Smooth muscle cell (in vitro differentiated cells): ENCODE data around the gene GALNT17. TPM values are rescaled to one million over a fixed set of nuclear protein-coding genes. Genes with fewer than 3 reads are reported as not detected.

Experiments
- DNase-seq: peaks from one replicate; lab custom pipeline; 2025; ENCODE audit not compliant: unreplicated experiment; lab: John Stamatoyannopoulos, UW
- H2AFZ ChIP-seq: fragments of 200-600 bp; sonication (generic); 2 replicates; pipeline ENCODE4 v1.6.0; 2016; ENCODE audit warnings: antibody characterized with exemption, low read depth, mild to moderate bottlenecking
- H3F3A ChIP-seq: fragments of 200-600 bp; sonication (generic); 2 replicates; pipeline ENCODE4 v1.6.0; 2017; ENCODE audit warnings: antibody characterized with exemption, low read depth
- H3K27ac ChIP-seq: fragments of 200-600 bp; sonication (generic); 2 replicates; pipeline ENCODE4 v1.5.1; 2016; ENCODE audit warnings: low read depth, mild to moderate bottlenecking
- H3K27me3 ChIP-seq: fragments of 200-600 bp; sonication (generic); 2 replicates; pipeline ENCODE4 v1.6.1; 2016; ENCODE audit warnings: low read depth, mild to moderate bottlenecking
- H3K36me3 ChIP-seq: fragments of 200-600 bp; sonication (generic); 2 replicates; pipeline ENCODE4 v1.5.1; 2016; ENCODE audit warnings: low read depth
- H3K4me1 ChIP-seq: fragments of 200-600 bp; sonication (generic); 2 replicates; pipeline ENCODE4 v1.5.1; 2016; ENCODE audit warnings: low read depth
- H3K4me2 ChIP-seq: fragments of 200-600 bp; sonication (generic); 2 replicates; pipeline ENCODE4 v1.6.0; 2016; ENCODE audit warnings: mild to moderate bottlenecking
- H3K4me3 ChIP-seq: fragments of 200-600 bp; sonication (generic); 2 replicates; pipeline ENCODE4 v1.5.1; 2016; ENCODE audit warnings: mild to moderate bottlenecking
- H3K79me2 ChIP-seq: fragments of 200-600 bp; sonication (generic); 2 replicates; pipeline ENCODE4 v1.6.0; 2016; ENCODE audit warnings: low read depth, mild to moderate bottlenecking
- H3K9ac ChIP-seq: fragments of 200-600 bp; sonication (generic); 2 replicates; pipeline ENCODE4 v1.6.0; 2016; ENCODE audit warnings: low read depth
- H3K9me3 ChIP-seq: fragments of 200-600 bp; sonication (generic); replicated peaks from 2 replicates; pipeline ENCODE4 v1.5.1; 2016; ENCODE audit warnings: low read depth
- H4K20me1 ChIP-seq: fragments of 200-600 bp; sonication (generic); 2 replicates; pipeline ENCODE4 v1.6.0; 2016; ENCODE audit warnings: low read depth
- CTCF ChIP-seq: fragments of 200-600 bp; sonication (generic); IDR thresholded peaks from 2 replicates; pipeline ENCODE4 v1.5.1; 2017; ENCODE audit warnings: borderline replicate concordance, mild to moderate bottlenecking, antibody characterized with exemption; ENCODE audit not compliant: insufficient read depth, poor library complexity, severe bottlenecking
- WGBS: methylation state at CpG from one replicate; pipeline ENCODE4 v1.1.7; 2016; ENCODE audit warnings: low lambda C conversion rate; 5-methylcytosine and 5-hydroxymethylcytosine counted together
- polyA plus RNA-seq: library from polyadenylated mRNA; unstranded; fragments of >200 nt; fragmentation: Nextera tagmentation; extraction: Ambion mirVana; gene quantifications from 2 replicates; pipeline ENCODE4 v1.2.1, GENCODE V29; 2016
- total RNA-seq: library from RNA; depleted of rRNA; stranded (reverse); fragments of >200 nt; gene quantifications from 2 replicates; pipeline ENCODE4 v1.2.3, GENCODE V29; 2014

GALNT17 gene
- total and polyA plus RNA-seq, 2 experiments from 2014 or later, result 0.38 to 0.45 TPM

GRCh38 chr7:71112436-71112835 is 19.5 kb upstream of the GALNT17 start:
- no peak for TF ChIP-seq CTCF
- Histone ChIP-seq H2AFZ (no peak overlapping the region), H3K9ac (no peak overlapping the region), H3K4me1 (no peaks in the 10 kb centered on the region), H4K20me1 (no peaks in the 10 kb centered on the region), H3F3A (no peaks in the 10 kb centered on the region), H3K27me3 (peaks cover 3% of the 10 kb centered on the region), H3K4me3 (no peak overlapping the region), H3K4me2 (no peak overlapping the region), H3K9me3 (no peaks in the 10 kb centered on the region), H3K79me2 (no peaks in the 10 kb centered on the region), H3K36me3 (peaks cover 3% of the 10 kb centered on the region), H3K27ac (no peak overlapping the region)
- WGBS, result 38% methylated on average over 4 of the region's 4 CpGs
- no peak for DNase-seq

DNA sequence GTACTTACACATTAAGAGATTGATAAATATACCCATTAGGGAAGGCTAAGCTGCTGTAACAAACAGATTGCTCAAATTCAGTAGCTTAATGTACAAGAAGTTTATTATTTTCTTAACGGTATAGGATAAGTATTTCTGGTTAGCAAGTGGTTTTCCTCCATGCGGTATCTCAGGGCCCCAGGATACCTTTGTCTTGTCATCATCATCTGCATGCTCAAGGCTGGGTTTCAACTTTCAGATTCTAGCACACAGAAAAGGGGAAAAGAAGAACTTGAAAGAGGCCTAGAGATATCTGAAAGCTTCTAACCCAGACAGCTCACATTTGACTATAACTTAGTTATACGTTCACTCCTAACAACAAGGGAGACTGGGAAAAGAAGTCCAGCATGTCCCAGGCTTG is 11.8 kb upstream of the GALNT17 start:
- Histone ChIP-seq H3K4me1 (no peaks in the 10 kb centered on the region), H3K4me2 (no peak overlapping the region), H3K9ac (no peak overlapping the region), H3F3A (no peaks in the 10 kb centered on the region), H4K20me1 (no peaks in the 10 kb centered on the region), H3K36me3 (no peaks in the 10 kb centered on the region), H3K27me3 (no peaks in the 10 kb centered on the region), H3K4me3 (no peak overlapping the region), H2AFZ (no peak overlapping the region), H3K27ac (no peak overlapping the region), H3K9me3 (no peaks in the 10 kb centered on the region), H3K79me2 (no peaks in the 10 kb centered on the region)
- WGBS, result 95% methylated on average over 3 of the region's 3 CpGs
- no peak for TF ChIP-seq CTCF
- no peak for DNase-seq

DNA sequence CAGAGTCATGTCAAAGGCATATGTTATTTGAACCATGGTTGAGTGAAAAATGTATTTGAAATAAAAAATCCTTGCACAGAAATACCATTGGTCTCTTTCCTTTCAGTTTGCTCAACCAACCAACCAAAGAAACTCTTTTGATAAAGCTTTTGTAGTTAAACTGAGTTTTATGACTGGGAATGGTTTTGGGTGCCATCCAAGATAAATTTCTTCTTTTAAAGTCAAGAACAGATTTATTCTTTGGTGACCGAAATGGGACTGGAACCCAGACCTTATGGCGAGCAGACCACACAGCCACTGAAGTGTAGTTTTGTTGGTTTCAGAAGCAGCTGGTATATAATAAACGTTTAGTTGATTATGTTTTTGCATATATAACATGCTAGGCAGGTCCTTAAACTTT is 2.8 kb upstream of the GALNT17 start:
- no peaks in the 10 kb centered on the region for H3F3A ChIP-seq
- no peaks in the 10 kb centered on the region for H3K9me3 ChIP-seq
- no peak overlapping the region for H3K4me2 ChIP-seq
- no peak overlapping the region for H3K27ac ChIP-seq
- H3K27me3 ChIP-seq, result peaks cover 56% of the 10 kb centered on the region
- H4K20me1 ChIP-seq, result no peaks in the 10 kb centered on the region
- no peak overlapping the region for H3K4me3 ChIP-seq
- peaks cover 16% of the 10 kb centered on the region for H3K4me1 ChIP-seq
- no peak for DNase-seq
- H3K36me3 ChIP-seq, result no peaks in the 10 kb centered on the region
- TF ChIP-seq CTCF, result no peak
- H3K9ac ChIP-seq, result no peak overlapping the region
- 86% methylated on average over 3 of the region's 3 CpGs for WGBS
- no peak overlapping the region for H2AFZ ChIP-seq
- no peaks in the 10 kb centered on the region for H3K79me2 ChIP-seq

DNA sequence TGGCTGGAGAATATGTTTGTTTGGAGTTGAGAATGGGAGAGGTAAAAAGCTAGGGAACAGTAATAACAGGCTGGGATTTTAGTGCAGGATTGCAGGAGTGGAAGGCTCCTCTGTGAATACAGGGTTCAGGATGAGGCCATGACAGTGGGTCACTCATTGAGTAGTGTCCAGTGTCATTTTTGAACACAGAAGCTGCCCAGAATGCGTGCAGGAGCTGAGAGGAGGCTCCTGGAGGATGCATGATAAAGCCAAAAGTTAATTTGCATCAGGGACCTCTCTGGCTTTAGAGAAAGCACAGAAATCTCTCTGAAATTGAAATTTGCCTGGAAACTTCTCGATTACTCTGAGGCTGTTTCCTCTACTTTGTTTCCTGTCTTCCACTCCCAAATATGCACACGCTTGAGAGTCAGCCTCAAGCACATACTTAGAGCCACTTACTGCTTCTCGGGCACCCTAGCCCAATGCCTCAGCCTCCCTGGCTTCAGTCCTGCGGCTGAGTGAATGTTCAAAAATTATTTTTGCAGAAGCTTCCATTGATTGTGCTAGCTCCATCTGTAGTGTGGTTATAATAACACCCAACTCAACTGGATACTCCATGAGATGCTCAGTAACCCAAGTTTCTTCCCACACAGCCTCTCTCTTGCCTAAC is 1.8 kb upstream of the GALNT17 start:
- no peak for DNase-seq
- Histone ChIP-seq H3K4me3 (no peak overlapping the region), H2AFZ (no peak overlapping the region), H3K4me2 (peak overlapping the region; percentile 95), H3K9me3 (no peaks in the 10 kb centered on the region), H4K20me1 (no peaks in the 10 kb centered on the region), H3F3A (no peaks in the 10 kb centered on the region), H3K36me3 (no peaks in the 10 kb centered on the region), H3K9ac (no peak overlapping the region), H3K27me3 (peaks cover 66% of the 10 kb centered on the region), H3K79me2 (no peaks in the 10 kb centered on the region), H3K27ac (no peak overlapping the region), H3K4me1 (peaks cover 16% of the 10 kb centered on the region)
- no peak for TF ChIP-seq CTCF
- 71% methylated on average over 5 of the region's 5 CpGs for WGBS
